ENCODE results near the gene IRF2BPL. TPM values are rescaled to one million over a fixed set of nuclear protein-coding genes. Genes with fewer than 3 reads are reported as not detected.

IRF2BPL gene
- total RNA-seq, 1 experiment from 2014 or later, result 24.7 TPM

DNA sequence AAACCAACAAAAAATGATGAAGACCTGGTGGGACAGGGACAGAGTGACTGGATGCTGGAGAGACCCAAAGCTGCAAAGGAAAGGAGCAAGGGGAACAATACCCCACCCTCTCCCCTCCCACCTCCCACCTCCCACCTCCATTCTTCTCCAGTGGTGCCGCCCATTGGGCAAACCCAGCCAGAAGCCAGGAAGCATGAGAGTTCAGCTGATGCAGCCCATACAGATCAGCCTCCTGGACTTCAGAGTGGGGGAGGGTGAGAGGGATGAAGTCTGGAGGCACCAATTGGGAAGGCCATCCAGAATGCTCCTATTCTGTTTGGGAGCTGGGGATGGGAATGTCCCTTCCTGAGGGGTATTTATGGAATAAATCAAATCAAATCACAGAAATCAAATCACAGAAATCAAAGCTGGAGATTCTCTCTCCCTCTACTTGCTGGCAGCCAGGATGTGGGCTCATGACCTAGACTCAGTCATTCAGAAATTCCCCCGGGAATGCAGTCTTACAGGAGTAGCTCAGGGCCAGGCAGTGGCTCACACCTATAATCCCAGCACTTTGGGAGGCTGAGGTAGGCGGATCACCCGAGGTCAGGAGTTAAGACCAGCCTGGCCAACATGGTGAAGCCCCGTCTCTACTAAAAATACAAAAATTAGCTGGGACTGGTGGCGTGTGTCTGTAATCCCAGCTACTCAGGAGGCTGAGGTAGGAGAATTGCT is 31.1 kb downstream of the IRF2BPL start:
- H3K27ac Mint-ChIP-seq (ENCODE audit: unreplicated experiment), result no peak overlapping the region
- H3K9me3 Mint-ChIP-seq (ENCODE audit: unreplicated experiment), result no peaks in the 10 kb centered on the region
- no peak for TF ChIP-seq CTCF (IDR thresholded peaks at IDR 0.05; ENCODE audit: insufficient read depth in 1 of 2, low read depth in 1 of 2, low read length in 1 of 2, severe bottlenecking in 1 of 2, unreplicated experiment in 1 of 2)
- H3K9me3 ChIP-seq, result no peaks in the 10 kb centered on the region
- H3K4me3 ChIP-seq (ENCODE audit: low read depth, low read length), result no peak overlapping the region
- intact Hi-C loops (cut with micrococcal nuclease; ENCODE audit: unreplicated experiment), result no loop called here
- H3K27me3 ChIP-seq (replicated peaks; ENCODE audit: control insufficient read depth, insufficient read depth, low read length), result no peaks in the 10 kb centered on the region
- CTCF ChIA-PET, result no interaction called here
- POLR2A ChIA-PET, result no interaction called here
- H3K36me3 Mint-ChIP-seq (ENCODE audit: insufficient read depth, unreplicated experiment), result no peaks in the 10 kb centered on the region
- H3K4me1 ChIP-seq, result peaks cover 12% of the 10 kb centered on the region
- BruUV-seq (replicated peaks), result no TSS peak
- no peaks in the 10 kb centered on the region for H3K27me3 Mint-ChIP-seq (ENCODE audit: insufficient read depth, unreplicated experiment)
- no peak overlapping the region for H3K4me3 Mint-ChIP-seq (ENCODE audit: unreplicated experiment)
- no peak for DNase-seq
- H3K36me3 ChIP-seq (ENCODE audit: control insufficient read depth, insufficient read depth, low read length), result no peaks in the 10 kb centered on the region
- peaks cover 9% of the 10 kb centered on the region for H3K4me1 Mint-ChIP-seq (ENCODE audit: low read depth, unreplicated experiment)

GRCh38 chr14:76996563-76997146 is 31.9 kb downstream of the IRF2BPL start:
- no peaks in the 10 kb centered on the region for H3K9me3 Mint-ChIP-seq (ENCODE audit: unreplicated experiment)
- no peak for DNase-seq
- intact Hi-C loops (cut with micrococcal nuclease; ENCODE audit: unreplicated experiment), result no loop called here
- no peak overlapping the region for H3K27ac Mint-ChIP-seq (ENCODE audit: unreplicated experiment)
- H3K9me3 ChIP-seq, result no peaks in the 10 kb centered on the region
- ChIA-PET POLR2A (no interaction called here), CTCF (no interaction called here)
- no peaks in the 10 kb centered on the region for H3K27me3 ChIP-seq (replicated peaks; ENCODE audit: control insufficient read depth, insufficient read depth, low read length)
- peaks cover 8% of the 10 kb centered on the region for H3K4me1 Mint-ChIP-seq (ENCODE audit: low read depth, unreplicated experiment)
- no TSS peak for BruUV-seq (replicated peaks)
- TF ChIP-seq CTCF (IDR thresholded peaks at IDR 0.05; ENCODE audit: insufficient read depth in 1 of 2, low read depth in 1 of 2, low read length in 1 of 2, severe bottlenecking in 1 of 2, unreplicated experiment in 1 of 2), result no peak
- no peak overlapping the region for H3K4me3 Mint-ChIP-seq (ENCODE audit: unreplicated experiment)
- peaks cover 11% of the 10 kb centered on the region for H3K4me1 ChIP-seq
- no peaks in the 10 kb centered on the region for H3K36me3 ChIP-seq (ENCODE audit: control insufficient read depth, insufficient read depth, low read length)
- H3K36me3 Mint-ChIP-seq (ENCODE audit: insufficient read depth, unreplicated experiment), result no peaks in the 10 kb centered on the region
- H3K27me3 Mint-ChIP-seq (ENCODE audit: insufficient read depth, unreplicated experiment), result no peaks in the 10 kb centered on the region
- no peak overlapping the region for H3K4me3 ChIP-seq (ENCODE audit: low read depth, low read length)

DNA sequence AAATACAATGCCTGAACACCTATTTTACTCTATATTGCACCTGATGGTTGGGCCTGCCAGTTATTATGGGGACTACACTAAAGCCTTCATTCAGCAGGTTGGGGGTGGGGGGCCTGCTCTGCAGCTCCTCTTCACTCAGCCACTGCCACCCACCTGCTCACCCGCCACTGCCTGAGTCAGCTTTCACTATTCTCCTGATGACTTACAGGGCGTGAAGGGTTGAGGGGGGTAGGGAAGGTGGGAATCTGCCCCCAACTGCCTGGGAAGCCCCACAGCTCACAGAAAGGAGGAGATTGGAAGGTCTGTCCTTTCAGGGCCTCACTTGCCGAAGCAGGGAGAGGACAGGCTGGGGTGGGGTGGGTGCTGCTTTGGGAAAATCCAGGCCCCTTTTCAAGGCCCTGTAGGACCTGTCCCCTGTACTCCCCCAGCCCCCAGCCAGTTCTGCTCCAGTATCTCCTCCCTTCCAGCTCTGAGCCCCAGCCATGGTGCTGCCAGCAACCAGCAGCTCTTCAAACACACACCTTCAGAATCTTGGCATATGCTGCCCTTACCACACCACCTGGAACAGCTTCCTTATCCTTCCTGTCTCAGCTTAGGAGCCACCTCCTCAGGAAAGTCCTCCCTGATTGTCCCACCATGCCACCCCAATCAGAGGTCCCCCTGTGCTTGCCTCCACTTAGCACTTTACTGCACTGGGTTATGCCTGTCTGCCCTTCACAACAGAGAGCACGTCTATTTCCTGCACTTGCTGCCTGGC is 33.1 kb downstream of the IRF2BPL start:
- H3K36me3 ChIP-seq (ENCODE audit: control insufficient read depth, insufficient read depth, low read length), result no peaks in the 10 kb centered on the region
- DNase-seq, result no peak
- ChIA-PET POLR2A (no interaction called here), CTCF (no interaction called here)
- H3K9me3 Mint-ChIP-seq (ENCODE audit: unreplicated experiment), result no peaks in the 10 kb centered on the region
- H3K4me3 ChIP-seq (ENCODE audit: low read depth, low read length), result no peak overlapping the region
- intact Hi-C loops (cut with micrococcal nuclease; ENCODE audit: unreplicated experiment), result no loop called here
- H3K27ac Mint-ChIP-seq (ENCODE audit: unreplicated experiment), result no peak overlapping the region
- no peak overlapping the region for H3K4me3 Mint-ChIP-seq (ENCODE audit: unreplicated experiment)
- no peaks in the 10 kb centered on the region for H3K27me3 Mint-ChIP-seq (ENCODE audit: insufficient read depth, unreplicated experiment)
- H3K27me3 ChIP-seq (replicated peaks; ENCODE audit: control insufficient read depth, insufficient read depth, low read length), result no peaks in the 10 kb centered on the region
- peaks cover 3% of the 10 kb centered on the region for H3K4me1 Mint-ChIP-seq (ENCODE audit: low read depth, unreplicated experiment)
- no peaks in the 10 kb centered on the region for H3K9me3 ChIP-seq
- H3K4me1 ChIP-seq, result peaks cover 11% of the 10 kb centered on the region
- BruUV-seq (replicated peaks), result no TSS peak
- no peak for TF ChIP-seq CTCF (IDR thresholded peaks at IDR 0.05; ENCODE audit: insufficient read depth in 1 of 2, low read depth in 1 of 2, low read length in 1 of 2, severe bottlenecking in 1 of 2, unreplicated experiment in 1 of 2)
- no peaks in the 10 kb centered on the region for H3K36me3 Mint-ChIP-seq (ENCODE audit: insufficient read depth, unreplicated experiment)
